WTC11 (cell line): ENCODE data around the gene CCNB1. TPM values are rescaled to one million over a fixed set of nuclear protein-coding genes. Genes with fewer than 3 reads are reported as not detected.

Experiments used
- ATAC-seq: fragments of 200-7000 bp; cut with Tn5 transposase; 2 replicates; pipeline ENCODE4 v1.10.0; 2021; ENCODE audit warnings: mild to moderate bottlenecking, moderate library complexity
- CTCF ChIA-PET: fragments of 300-600 bp; sonication (Branson Sonifier 250); formaldehyde crosslinking; loops from one replicate; lab custom pipeline; 2021; ENCODE audit warnings: antibody characterized with exemption; lab: Charles Lee
- POLR2A ChIA-PET: fragments of 350-600 bp; sonication (Branson Sonifier 250); formaldehyde crosslinking; loops from one replicate; lab custom pipeline; 2021; ENCODE audit warnings: antibody characterized with exemption; lab: Charles Lee
- DNase-seq: peaks from one replicate; pipeline ENCODE4 v3.0.0; 2021; ENCODE audit warnings: low spot score
- H3K27ac Mint-ChIP-seq: 2 replicates; pipeline ENCODE4 v1.8.0; 2021; ENCODE audit warnings: mixed read lengths
- H3K27me3 Mint-ChIP-seq: 2 replicates; pipeline ENCODE4 v1.8.0; 2021; ENCODE audit warnings: low read depth, mild to moderate bottlenecking, moderate library complexity, mixed read lengths
- H3K36me3 Mint-ChIP-seq: 2 replicates; pipeline ENCODE4 v1.8.0; 2021; ENCODE audit warnings: mixed read lengths
- H3K4me1 Mint-ChIP-seq: 2 replicates; pipeline ENCODE4 v1.8.0; 2022; ENCODE audit warnings: mixed read lengths
- H3K4me3 Mint-ChIP-seq: 2 replicates; pipeline ENCODE4 v1.8.0; 2021; ENCODE audit warnings: mild to moderate bottlenecking, moderate library complexity, mixed read lengths
- H3K9me3 Mint-ChIP-seq: 2 replicates; pipeline ENCODE4 v1.8.0; 2021; ENCODE audit warnings: mixed read lengths
- ATF1 ChIP-seq: sonication (generic); formaldehyde crosslinking; IDR thresholded peaks from 2 replicates; pipeline ENCODE4 v1.8.1; 2023; ENCODE audit warnings: mild to moderate bottlenecking, moderate library complexity, missing genetic modification reagents
- EMX1 ChIP-seq: fragments of 250-450 bp; sonication (Bioruptor Pico); IDR thresholded peaks from 2 replicates; pipeline ENCODE4 v1.8.0; 2021; ENCODE audit warnings: mild to moderate bottlenecking
- FOXJ3 ChIP-seq: sonication (generic); formaldehyde crosslinking; IDR thresholded peaks from 2 replicates; pipeline ENCODE4 v1.9.0; 2021; ENCODE audit warnings: missing genetic modification reagents, mild to moderate bottlenecking, borderline replicate concordance
- FOXP1 ChIP-seq: sonication (generic); formaldehyde crosslinking; IDR thresholded peaks from 2 replicates; pipeline ENCODE4 v1.8.0; 2022; ENCODE audit warnings: missing genetic modification reagents, mild to moderate bottlenecking, moderate library complexity, borderline replicate concordance
- GABPB1 ChIP-seq: sonication (generic); formaldehyde crosslinking; IDR thresholded peaks from 2 replicates; pipeline ENCODE4 v1.8.1; 2023; ENCODE audit warnings: mild to moderate bottlenecking, missing genetic modification reagents
- GRHL2 ChIP-seq: fragments of 250-450 bp; sonication (Bioruptor Pico); IDR thresholded peaks from 2 replicates; pipeline ENCODE4 v1.8.0; 2022; ENCODE audit warnings: mild to moderate bottlenecking, moderate library complexity; ENCODE audit not compliant: insufficient replicate concordance, severe bottlenecking
- HMGA2 ChIP-seq: fragments of 250-450 bp; sonication (Bioruptor Pico); IDR thresholded peaks from 2 replicates; pipeline ENCODE4 v1.4.0; 2021; ENCODE audit warnings: mild to moderate bottlenecking, moderate library complexity
- JUN ChIP-seq: sonication (generic); formaldehyde crosslinking; IDR thresholded peaks from 2 replicates; pipeline ENCODE4 v1.8.0; 2023; ENCODE audit warnings: mild to moderate bottlenecking, missing genetic modification reagents
- NFE2L1 ChIP-seq: sonication (generic); formaldehyde crosslinking; IDR thresholded peaks from 2 replicates; pipeline ENCODE4 v1.8.1; 2023; ENCODE audit warnings: missing genetic modification reagents
- NR2C2 ChIP-seq: sonication (generic); formaldehyde crosslinking; IDR thresholded peaks from 2 replicates; pipeline ENCODE4 v1.8.0; 2022; ENCODE audit warnings: mild to moderate bottlenecking, missing genetic modification reagents
- SMAD4 ChIP-seq: sonication (generic); formaldehyde crosslinking; IDR thresholded peaks from 2 replicates; pipeline ENCODE4 v1.8.0; 2022; ENCODE audit warnings: mild to moderate bottlenecking, missing genetic modification reagents
- total RNA-seq: library from RNA; stranded (reverse); gene quantifications from 3 replicates; pipeline ENCODE4 v1.2.3, GENCODE V29; 2021
- TF ChIP-seq, protein P1 (sequence below): sonication (generic); formaldehyde crosslinking; conservative IDR thresholded peaks from 2 replicates; pipeline ENCODE4 v1.8.1; 2022; ENCODE audit warnings: mild to moderate bottlenecking, missing genetic modification reagents
- TF ChIP-seq, protein P2 (sequence below): sonication (generic); formaldehyde crosslinking; IDR thresholded peaks from 2 replicates; pipeline ENCODE4 v1.8.1; 2022; ENCODE audit warnings: mild to moderate bottlenecking, missing genetic modification reagents, moderate library complexity, borderline replicate concordance
- TF ChIP-seq, protein P3 (sequence below): fragments of 250-450 bp; sonication (Bioruptor Pico); IDR thresholded peaks from 2 replicates; pipeline ENCODE4 v1.9.0; 2021; ENCODE audit warnings: mild to moderate bottlenecking, borderline replicate concordance
- TF ChIP-seq, protein P4 (sequence below): fragments of 250-450 bp; sonication (Bioruptor Pico); IDR thresholded peaks from 2 replicates; pipeline ENCODE4 v1.9.0; 2021; ENCODE audit warnings: mild to moderate bottlenecking
- TF ChIP-seq, protein P5 (sequence below): sonication (generic); formaldehyde crosslinking; IDR thresholded peaks from 2 replicates; pipeline ENCODE4 v1.8.1; 2023; ENCODE audit warnings: mild to moderate bottlenecking, missing genetic modification reagents
- TF ChIP-seq, protein P6 (sequence below): sonication (generic); formaldehyde crosslinking; IDR thresholded peaks from 2 replicates; pipeline ENCODE4 v1.8.0; 2022; ENCODE audit warnings: mild to moderate bottlenecking, missing genetic modification reagents
- TF ChIP-seq, protein P7 (sequence below): sonication (generic); formaldehyde crosslinking; IDR thresholded peaks from 2 replicates; pipeline ENCODE4 v1.8.1; 2022; ENCODE audit warnings: low read depth, missing genetic modification reagents, borderline replicate concordance
- TF ChIP-seq, protein P8 (sequence below): sonication (generic); formaldehyde crosslinking; IDR thresholded peaks from 2 replicates; pipeline ENCODE4 v1.8.1; 2023; ENCODE audit warnings: mild to moderate bottlenecking, moderate library complexity, missing genetic modification reagents

The CCNB1 gene
- total RNA-seq, 1 experiment from 2014 or later: 312 TPM

DNA sequence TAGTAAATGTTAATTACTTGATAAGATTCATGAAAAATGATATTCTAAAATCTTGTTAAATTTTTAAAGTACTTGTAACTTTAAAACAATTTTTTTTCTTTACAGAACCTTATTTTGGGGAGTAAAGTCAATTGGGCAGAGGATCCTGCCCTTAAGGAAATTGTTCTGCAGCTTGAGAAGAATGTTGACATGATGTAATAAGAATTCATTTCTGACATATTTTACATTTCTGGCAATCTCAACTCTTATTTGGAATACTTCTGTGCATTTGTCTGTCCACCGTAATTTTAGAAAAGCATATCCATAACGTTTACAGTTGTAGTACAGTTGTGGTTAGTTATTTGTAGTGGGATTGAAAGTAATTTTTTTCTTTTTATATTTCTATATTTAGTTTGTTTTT, 42.7 kb downstream of the CCNB1 start (continued):
- TF ChIP-seq, protein P1, sequence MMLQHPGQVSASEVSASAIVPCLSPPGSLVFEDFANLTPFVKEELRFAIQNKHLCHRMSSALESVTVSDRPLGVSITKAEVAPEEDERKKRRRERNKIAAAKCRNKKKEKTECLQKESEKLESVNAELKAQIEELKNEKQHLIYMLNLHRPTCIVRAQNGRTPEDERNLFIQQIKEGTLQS (CRISPR knock-in tag): no peak

DNA sequence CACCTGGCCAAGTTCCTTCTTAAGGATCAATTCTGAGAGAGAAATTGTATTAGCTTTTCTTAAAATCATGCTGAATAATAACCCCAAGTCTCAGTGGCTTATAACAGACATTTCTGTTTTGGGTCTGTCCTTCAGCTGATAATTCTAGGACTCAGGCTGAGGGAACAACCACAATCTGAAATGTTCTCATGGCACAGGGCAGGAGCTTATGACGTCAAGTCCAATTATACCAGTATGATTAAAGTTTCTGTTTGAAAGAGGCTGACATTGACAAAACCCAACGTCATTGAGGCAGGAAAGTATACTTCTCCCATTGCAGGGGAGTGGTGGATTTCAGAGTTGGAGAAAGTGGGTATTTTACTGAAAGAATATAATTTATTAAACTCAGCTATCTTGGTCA, 44.2 kb downstream of the CCNB1 start:
- CTCF ChIA-PET: no interaction called here
- H3K9me3 Mint-ChIP-seq: 0 out of 2 replicates have a peak, but pooled peaks cover 3% of the 10 kb centered on the region
- H3K27me3 Mint-ChIP-seq: no peaks in the 10 kb centered on the region
- DNase-seq (no peak), ATAC-seq (no peak)
- TF ChIP-seq JUN (CRISPR knock-in tag) (no peak), NR2C2 (CRISPR knock-in tag) (no peak), FOXP1 (CRISPR knock-in tag) (no peak), FOXJ3 (CRISPR knock-in tag) (no peak), EMX1 (CRISPR knock-in tag) (no peak), HMGA2 (CRISPR knock-in tag) (no peak), SMAD4 (CRISPR knock-in tag) (no peak), ATF1 (CRISPR knock-in tag) (no peak), GRHL2 (no peak), NFE2L1 (CRISPR knock-in tag) (no peak), GABPB1 (CRISPR knock-in tag) (no peak)
- TF ChIP-seq, protein P2, sequence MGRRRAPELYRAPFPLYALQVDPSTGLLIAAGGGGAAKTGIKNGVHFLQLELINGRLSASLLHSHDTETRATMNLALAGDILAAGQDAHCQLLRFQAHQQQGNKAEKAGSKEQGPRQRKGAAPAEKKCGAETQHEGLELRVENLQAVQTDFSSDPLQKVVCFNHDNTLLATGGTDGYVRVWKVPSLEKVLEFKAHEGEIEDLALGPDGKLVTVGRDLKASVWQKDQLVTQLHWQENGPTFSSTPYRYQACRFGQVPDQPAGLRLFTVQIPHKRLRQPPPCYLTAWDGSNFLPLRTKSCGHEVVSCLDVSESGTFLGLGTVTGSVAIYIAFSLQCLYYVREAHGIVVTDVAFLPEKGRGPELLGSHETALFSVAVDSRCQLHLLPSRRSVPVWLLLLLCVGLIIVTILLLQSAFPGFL (CRISPR knock-in tag): no peak
- TF ChIP-seq, protein P3, sequence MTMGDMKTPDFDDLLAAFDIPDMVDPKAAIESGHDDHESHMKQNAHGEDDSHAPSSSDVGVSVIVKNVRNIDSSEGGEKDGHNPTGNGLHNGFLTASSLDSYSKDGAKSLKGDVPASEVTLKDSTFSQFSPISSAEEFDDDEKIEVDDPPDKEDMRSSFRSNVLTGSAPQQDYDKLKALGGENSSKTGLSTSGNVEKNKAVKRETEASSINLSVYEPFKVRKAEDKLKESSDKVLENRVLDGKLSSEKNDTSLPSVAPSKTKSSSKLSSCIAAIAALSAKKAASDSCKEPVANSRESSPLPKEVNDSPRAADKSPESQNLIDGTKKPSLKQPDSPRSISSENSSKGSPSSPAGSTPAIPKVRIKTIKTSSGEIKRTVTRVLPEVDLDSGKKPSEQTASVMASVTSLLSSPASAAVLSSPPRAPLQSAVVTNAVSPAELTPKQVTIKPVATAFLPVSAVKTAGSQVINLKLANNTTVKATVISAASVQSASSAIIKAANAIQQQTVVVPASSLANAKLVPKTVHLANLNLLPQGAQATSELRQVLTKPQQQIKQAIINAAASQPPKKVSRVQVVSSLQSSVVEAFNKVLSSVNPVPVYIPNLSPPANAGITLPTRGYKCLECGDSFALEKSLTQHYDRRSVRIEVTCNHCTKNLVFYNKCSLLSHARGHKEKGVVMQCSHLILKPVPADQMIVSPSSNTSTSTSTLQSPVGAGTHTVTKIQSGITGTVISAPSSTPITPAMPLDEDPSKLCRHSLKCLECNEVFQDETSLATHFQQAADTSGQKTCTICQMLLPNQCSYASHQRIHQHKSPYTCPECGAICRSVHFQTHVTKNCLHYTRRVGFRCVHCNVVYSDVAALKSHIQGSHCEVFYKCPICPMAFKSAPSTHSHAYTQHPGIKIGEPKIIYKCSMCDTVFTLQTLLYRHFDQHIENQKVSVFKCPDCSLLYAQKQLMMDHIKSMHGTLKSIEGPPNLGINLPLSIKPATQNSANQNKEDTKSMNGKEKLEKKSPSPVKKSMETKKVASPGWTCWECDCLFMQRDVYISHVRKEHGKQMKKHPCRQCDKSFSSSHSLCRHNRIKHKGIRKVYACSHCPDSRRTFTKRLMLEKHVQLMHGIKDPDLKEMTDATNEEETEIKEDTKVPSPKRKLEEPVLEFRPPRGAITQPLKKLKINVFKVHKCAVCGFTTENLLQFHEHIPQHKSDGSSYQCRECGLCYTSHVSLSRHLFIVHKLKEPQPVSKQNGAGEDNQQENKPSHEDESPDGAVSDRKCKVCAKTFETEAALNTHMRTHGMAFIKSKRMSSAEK (CRISPR knock-in tag): no peak
- TF ChIP-seq, protein P4, sequence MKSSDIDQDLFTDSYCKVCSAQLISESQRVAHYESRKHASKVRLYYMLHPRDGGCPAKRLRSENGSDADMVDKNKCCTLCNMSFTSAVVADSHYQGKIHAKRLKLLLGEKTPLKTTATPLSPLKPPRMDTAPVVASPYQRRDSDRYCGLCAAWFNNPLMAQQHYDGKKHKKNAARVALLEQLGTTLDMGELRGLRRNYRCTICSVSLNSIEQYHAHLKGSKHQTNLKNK (CRISPR knock-in tag): no peak
- TF ChIP-seq, protein P5, sequence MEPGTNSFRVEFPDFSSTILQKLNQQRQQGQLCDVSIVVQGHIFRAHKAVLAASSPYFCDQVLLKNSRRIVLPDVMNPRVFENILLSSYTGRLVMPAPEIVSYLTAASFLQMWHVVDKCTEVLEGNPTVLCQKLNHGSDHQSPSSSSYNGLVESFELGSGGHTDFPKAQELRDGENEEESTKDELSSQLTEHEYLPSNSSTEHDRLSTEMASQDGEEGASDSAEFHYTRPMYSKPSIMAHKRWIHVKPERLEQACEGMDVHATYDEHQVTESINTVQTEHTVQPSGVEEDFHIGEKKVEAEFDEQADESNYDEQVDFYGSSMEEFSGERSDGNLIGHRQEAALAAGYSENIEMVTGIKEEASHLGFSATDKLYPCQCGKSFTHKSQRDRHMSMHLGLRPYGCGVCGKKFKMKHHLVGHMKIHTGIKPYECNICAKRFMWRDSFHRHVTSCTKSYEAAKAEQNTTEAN (CRISPR knock-in tag): no peak
- TF ChIP-seq, protein P6, sequence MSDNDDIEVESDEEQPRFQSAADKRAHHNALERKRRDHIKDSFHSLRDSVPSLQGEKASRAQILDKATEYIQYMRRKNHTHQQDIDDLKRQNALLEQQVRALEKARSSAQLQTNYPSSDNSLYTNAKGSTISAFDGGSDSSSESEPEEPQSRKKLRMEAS: no peak
- TF ChIP-seq, protein P7, sequence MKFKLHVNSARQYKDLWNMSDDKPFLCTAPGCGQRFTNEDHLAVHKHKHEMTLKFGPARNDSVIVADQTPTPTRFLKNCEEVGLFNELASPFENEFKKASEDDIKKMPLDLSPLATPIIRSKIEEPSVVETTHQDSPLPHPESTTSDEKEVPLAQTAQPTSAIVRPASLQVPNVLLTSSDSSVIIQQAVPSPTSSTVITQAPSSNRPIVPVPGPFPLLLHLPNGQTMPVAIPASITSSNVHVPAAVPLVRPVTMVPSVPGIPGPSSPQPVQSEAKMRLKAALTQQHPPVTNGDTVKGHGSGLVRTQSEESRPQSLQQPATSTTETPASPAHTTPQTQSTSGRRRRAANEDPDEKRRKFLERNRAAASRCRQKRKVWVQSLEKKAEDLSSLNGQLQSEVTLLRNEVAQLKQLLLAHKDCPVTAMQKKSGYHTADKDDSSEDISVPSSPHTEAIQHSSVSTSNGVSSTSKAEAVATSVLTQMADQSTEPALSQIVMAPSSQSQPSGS (CRISPR knock-in tag): no peak
- TF ChIP-seq, protein P8, sequence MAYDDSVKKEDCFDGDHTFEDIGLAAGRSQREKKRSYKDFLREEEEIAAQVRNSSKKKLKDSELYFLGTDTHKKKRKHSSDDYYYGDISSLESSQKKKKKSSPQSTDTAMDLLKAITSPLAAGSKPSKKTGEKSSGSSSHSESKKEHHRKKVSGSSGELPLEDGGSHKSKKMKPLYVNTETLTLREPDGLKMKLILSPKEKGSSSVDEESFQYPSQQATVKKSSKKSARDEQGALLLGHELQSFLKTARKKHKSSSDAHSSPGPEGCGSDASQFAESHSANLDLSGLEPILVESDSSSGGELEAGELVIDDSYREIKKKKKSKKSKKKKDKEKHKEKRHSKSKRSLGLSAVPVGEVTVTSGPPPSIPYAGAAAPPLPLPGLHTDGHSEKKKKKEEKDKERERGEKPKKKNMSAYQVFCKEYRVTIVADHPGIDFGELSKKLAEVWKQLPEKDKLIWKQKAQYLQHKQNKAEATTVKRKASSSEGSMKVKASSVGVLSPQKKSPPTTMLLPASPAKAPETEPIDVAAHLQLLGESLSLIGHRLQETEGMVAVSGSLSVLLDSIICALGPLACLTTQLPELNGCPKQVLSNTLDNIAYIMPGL (CRISPR knock-in tag): no peak
- H3K4me1 Mint-ChIP-seq: no peaks in the 10 kb centered on the region
- peaks cover 36% of the 10 kb centered on the region for H3K36me3 Mint-ChIP-seq
- POLR2A ChIA-PET: no interaction called here
- no peak overlapping the region for H3K4me3 Mint-ChIP-seq
- H3K27ac Mint-ChIP-seq: no peak overlapping the region
